K562 (cell line): Measurements from ENCODE around the gene PGP. TPM values are rescaled to one million over a fixed set of nuclear protein-coding genes. Genes with fewer than 3 reads are reported as not detected.

Experiments
- ARID1B ChIP-seq: fragments of 450-650 bp; IDR thresholded peaks from 2 replicates; pipeline ENCODE4 v1.6.1; 2016; ENCODE audit warnings: antibody characterized with exemption, mild to moderate bottlenecking, inconsistent platforms
- CBFA2T3 ChIP-seq: fragments of 450-650 bp; IDR thresholded peaks from 2 replicates; pipeline ENCODE4 v1.6.1; 2017
- CHD2 ChIP-seq: IDR thresholded peaks from 2 replicates; pipeline ENCODE4 v1.6.1; 2011; ENCODE audit warnings: low read depth, low read length
- KLF1 ChIP-seq: fragments of 450-650 bp; IDR thresholded peaks from 2 replicates; pipeline ENCODE4 v1.6.1; 2016; ENCODE audit warnings: missing genetic modification characterization, missing compliant biosample characterization
- MXI1 ChIP-seq: IDR thresholded peaks from 2 replicates; pipeline ENCODE4 v1.6.1; 2011; ENCODE audit warnings: low read depth, mild to moderate bottlenecking, improper control_type of control experiment, low read length
- NUFIP1 ChIP-seq: fragments of 450-650 bp; IDR thresholded peaks from 2 replicates; pipeline ENCODE4 v1.6.1; 2018; ENCODE audit not compliant: partially characterized antibody
- PTBP1 ChIP-seq: fragments of 200-400 bp; formaldehyde crosslinking; IDR thresholded peaks from 2 replicates; pipeline ENCODE4 v1.6.1; 2017; ENCODE audit warnings: low read depth, low read length
- SMAD2 ChIP-seq: fragments of 150-350 bp; IDR thresholded peaks from 2 replicates; pipeline ENCODE4 v1.6.1; 2014; ENCODE audit warnings: low read depth, mild to moderate bottlenecking, low read length
- TAL1 ChIP-seq: fragments of 450-650 bp; IDR thresholded peaks from 2 replicates; pipeline ENCODE4 v1.6.1; 2016; ENCODE audit warnings: mild to moderate bottlenecking
- ZNF165 ChIP-seq: fragments of 250-450 bp; sonication (Bioruptor Pico); IDR thresholded peaks from 2 replicates; pipeline ENCODE4 v1.4.0; 2020; ENCODE audit warnings: borderline replicate concordance
- ZNF274 ChIP-seq: IDR thresholded peaks from 2 replicates; pipeline ENCODE4 v1.6.1; 2011; ENCODE audit warnings: low read depth, mild to moderate bottlenecking, low read length, moderate library complexity, borderline replicate concordance
- ZNF551 ChIP-seq: fragments of 250-450 bp; sonication (Bioruptor Pico); IDR thresholded peaks from 2 replicates; pipeline ENCODE4 v1.5.0; 2021; ENCODE audit warnings: mild to moderate bottlenecking, moderate library complexity
- ZNF778 ChIP-seq: fragments of 450-650 bp; formaldehyde crosslinking; IDR thresholded peaks from 2 replicates; pipeline ENCODE4 v1.4.0; 2020; ENCODE audit warnings: mild to moderate bottlenecking, moderate library complexity
- ZNF79 ChIP-seq: fragments of 250-450 bp; sonication (Bioruptor Pico); IDR thresholded peaks from 2 replicates; pipeline ENCODE4 v1.4.0; 2020; ENCODE audit warnings: low read depth, mild to moderate bottlenecking, moderate library complexity
- polyA plus RNA-seq, 8 experiments: library from polyadenylated mRNA; depleted of rRNA in 4 of 8; stranded (reverse) in 5 of 8; unstranded in 3 of 8; fragments of >200 nt; fragmentation: Nextera tagmentation in 2 of 8; fragmentation: Illumina TruSeq in 1 of 8; extraction: Ambion mirVana in 2 of 8; extraction: Trizol in 1 of 8; gene quantifications; 2 replicates each; pipeline versions ENCODE4 v1.2.1 to v1.2.3, GENCODE V29; 2011 to 2014; ENCODE audit warnings: inconsistent platforms in 1 of 8, missing spikeins in 1 of 8
- total RNA-seq, 7 experiments: library from RNA; depleted of rRNA in 6 of 7; stranded (reverse); fragments of >200 nt in 6 of 7; fragmentation: Illumina TruSeq in 2 of 7; extraction: Trizol in 2 of 7; gene quantifications; 2 replicates each; pipeline versions ENCODE4 v1.2.1 to v1.2.3, GENCODE V29; 2011 to 2021; ENCODE audit warnings: low replicate concordance in 1 of 7
- TF ChIP-seq, protein P1 (sequence below): sonication (generic); formaldehyde crosslinking; IDR thresholded peaks from 2 replicates; pipeline ENCODE4 v1.8.1; 2023; ENCODE audit warnings: mild to moderate bottlenecking, missing genetic modification reagents
- TF ChIP-seq, protein P2 (sequence below), 3 experiments: fragments of 200-800 bp in 1 of 3; sonication (Bioruptor generic) in 1 of 3; sonication (generic) in 1 of 3; formaldehyde crosslinking in 1 of 3; IDR thresholded peaks; 2 replicates each; pipeline versions ENCODE4 v1.6.1 to v1.8.0; 2016 to 2022; ENCODE audit warnings: mild to moderate bottlenecking in 2 of 3, missing compliant biosample characterization in 2 of 3, missing genetic modification characterization in 2 of 3, missing genetic modification reagents in 1 of 3
- TF ChIP-seq, protein P3 (sequence below), 2 experiments: fragments of 150-350 bp in 1 of 2; IDR thresholded peaks; 2 replicates each; pipeline ENCODE4 v1.6.1; 2012 to 2016; ENCODE audit warnings: low read depth in 2 of 2, low read length in 2 of 2, mild to moderate bottlenecking in 1 of 2, moderate library complexity in 1 of 2
- TF ChIP-seq, protein P4 (sequence below), 2 experiments: IDR thresholded peaks in 1 of 2; conservative IDR thresholded peaks in 1 of 2; 2 replicates each; pipeline ENCODE4 v1.6.1; 2016; ENCODE audit warnings: low read depth in 2 of 2, mild to moderate bottlenecking in 1 of 2, missing compliant biosample characterization in 1 of 2, missing genetic modification characterization in 1 of 2, moderate library complexity in 1 of 2

PGP gene
- total and polyA plus RNA-seq, 9 of the 15 experiments (the other 6 are each of a cell fraction or from before 2014, with no cell fraction given), result 1.1 to 57.6 (median 19.6) TPM

DNA sequence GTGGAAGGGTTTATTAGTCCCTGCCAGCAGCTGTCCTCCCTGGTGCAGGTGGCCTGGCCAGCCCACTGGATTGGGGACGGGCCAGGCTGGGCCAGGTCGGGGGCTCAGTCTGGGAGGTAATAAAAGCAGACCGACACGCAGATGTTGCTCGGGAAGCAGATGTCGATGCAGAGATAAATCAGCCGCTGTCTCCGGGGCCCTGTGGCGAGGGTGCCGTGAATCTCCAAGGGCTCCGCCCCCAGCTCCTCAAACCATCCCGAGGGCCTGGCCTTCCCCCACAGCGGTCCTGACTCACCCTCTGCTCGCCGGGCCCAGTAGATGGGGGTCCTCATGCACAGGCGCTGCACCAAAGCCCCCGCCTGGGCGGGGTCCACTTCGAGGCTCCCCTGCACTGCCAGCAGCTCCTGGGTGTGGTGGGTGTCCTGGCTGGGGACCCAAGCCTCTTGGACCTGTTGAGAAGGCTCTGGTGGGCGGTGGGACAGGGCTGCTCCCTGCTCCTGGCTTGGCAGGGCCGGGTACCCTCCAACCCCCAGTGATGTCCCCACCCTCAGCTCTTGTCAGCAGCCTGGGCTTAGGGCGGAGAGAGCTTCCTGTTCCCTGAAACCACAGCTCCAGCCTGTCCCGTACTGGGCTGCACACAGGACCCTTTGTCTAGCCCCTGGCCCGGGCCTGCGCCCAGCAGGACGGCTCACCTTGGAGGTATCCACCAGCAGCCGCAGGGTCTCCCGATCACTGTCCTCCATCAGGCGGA, 5.2 kb downstream of the PGP start (continued):
- TF ChIP-seq ZNF778 (no peak), CBFA2T3 (peak; percentile 67), PTBP1 (no peak), ZNF165 (CRISPR knock-in tag) (no peak), KLF1 (tag) (no peak), ZNF274 (no peak), SMAD2 (no peak), ARID1B (peak; percentile 20), MXI1 (no peak), CHD2 (no peak), TAL1 (no peak; the same call in 1 of the 2 replicates), NUFIP1 (no peak), ZNF551 (CRISPR knock-in tag) (no peak), ZNF79 (CRISPR knock-in tag) (no peak)
- TF ChIP-seq, protein P1, sequence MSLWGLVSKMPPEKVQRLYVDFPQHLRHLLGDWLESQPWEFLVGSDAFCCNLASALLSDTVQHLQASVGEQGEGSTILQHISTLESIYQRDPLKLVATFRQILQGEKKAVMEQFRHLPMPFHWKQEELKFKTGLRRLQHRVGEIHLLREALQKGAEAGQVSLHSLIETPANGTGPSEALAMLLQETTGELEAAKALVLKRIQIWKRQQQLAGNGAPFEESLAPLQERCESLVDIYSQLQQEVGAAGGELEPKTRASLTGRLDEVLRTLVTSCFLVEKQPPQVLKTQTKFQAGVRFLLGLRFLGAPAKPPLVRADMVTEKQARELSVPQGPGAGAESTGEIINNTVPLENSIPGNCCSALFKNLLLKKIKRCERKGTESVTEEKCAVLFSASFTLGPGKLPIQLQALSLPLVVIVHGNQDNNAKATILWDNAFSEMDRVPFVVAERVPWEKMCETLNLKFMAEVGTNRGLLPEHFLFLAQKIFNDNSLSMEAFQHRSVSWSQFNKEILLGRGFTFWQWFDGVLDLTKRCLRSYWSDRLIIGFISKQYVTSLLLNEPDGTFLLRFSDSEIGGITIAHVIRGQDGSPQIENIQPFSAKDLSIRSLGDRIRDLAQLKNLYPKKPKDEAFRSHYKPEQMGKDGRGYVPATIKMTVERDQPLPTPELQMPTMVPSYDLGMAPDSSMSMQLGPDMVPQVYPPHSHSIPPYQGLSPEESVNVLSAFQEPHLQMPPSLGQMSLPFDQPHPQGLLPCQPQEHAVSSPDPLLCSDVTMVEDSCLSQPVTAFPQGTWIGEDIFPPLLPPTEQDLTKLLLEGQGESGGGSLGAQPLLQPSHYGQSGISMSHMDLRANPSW (CRISPR knock-in tag), result no peak
- TF ChIP-seq, protein P2, sequence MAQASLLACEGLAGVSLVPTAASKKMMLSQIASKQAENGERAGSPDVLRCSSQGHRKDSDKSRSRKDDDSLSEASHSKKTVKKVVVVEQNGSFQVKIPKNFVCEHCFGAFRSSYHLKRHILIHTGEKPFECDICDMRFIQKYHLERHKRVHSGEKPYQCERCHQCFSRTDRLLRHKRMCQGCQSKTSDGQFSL (CRISPR knock-in tag; IDR thresholded peaks at IDR 0.05), result no peak
- TF ChIP-seq, protein P2 (tag; IDR thresholded peaks at IDR 0.05), result no peak
- TF ChIP-seq, protein P3, sequence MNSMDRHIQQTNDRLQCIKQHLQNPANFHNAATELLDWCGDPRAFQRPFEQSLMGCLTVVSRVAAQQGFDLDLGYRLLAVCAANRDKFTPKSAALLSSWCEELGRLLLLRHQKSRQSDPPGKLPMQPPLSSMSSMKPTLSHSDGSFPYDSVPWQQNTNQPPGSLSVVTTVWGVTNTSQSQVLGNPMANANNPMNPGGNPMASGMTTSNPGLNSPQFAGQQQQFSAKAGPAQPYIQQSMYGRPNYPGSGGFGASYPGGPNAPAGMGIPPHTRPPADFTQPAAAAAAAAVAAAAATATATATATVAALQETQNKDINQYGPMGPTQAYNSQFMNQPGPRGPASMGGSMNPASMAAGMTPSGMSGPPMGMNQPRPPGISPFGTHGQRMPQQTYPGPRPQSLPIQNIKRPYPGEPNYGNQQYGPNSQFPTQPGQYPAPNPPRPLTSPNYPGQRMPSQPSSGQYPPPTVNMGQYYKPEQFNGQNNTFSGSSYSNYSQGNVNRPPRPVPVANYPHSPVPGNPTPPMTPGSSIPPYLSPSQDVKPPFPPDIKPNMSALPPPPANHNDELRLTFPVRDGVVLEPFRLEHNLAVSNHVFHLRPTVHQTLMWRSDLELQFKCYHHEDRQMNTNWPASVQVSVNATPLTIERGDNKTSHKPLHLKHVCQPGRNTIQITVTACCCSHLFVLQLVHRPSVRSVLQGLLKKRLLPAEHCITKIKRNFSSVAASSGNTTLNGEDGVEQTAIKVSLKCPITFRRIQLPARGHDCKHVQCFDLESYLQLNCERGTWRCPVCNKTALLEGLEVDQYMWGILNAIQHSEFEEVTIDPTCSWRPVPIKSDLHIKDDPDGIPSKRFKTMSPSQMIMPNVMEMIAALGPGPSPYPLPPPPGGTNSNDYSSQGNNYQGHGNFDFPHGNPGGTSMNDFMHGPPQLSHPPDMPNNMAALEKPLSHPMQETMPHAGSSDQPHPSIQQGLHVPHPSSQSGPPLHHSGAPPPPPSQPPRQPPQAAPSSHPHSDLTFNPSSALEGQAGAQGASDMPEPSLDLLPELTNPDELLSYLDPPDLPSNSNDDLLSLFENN (IDR thresholded peaks at IDR 0.05; ENCODE audit: low read depth in 2 of 2, low read length in 2 of 2), result no peak
- TF ChIP-seq, protein P4, sequence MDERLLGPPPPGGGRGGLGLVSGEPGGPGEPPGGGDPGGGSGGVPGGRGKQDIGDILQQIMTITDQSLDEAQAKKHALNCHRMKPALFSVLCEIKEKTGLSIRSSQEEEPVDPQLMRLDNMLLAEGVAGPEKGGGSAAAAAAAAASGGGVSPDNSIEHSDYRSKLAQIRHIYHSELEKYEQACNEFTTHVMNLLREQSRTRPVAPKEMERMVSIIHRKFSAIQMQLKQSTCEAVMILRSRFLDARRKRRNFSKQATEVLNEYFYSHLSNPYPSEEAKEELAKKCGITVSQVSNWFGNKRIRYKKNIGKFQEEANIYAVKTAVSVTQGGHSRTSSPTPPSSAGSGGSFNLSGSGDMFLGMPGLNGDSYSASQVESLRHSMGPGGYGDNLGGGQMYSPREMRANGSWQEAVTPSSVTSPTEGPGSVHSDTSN (CRISPR knock-in tag; IDR thresholded peaks at IDR 0.05; ENCODE audit: low read depth), result no peak
- TF ChIP-seq, protein P4 (tag; conservative IDR thresholded peaks at IDR 0.05; ENCODE audit: low read depth), result peak; percentile 33; the same call in 1 of the 2 replicates
